ENCODE measurements around the gene CD34.

Gene CD34

GRCh38 chr1:207839083-207839413 lies 71.9 kb downstream of the CD34 start:
- Histone ChIP-seq H3K4me1 (ENCODE audit: insufficient read depth, low read length) (no peaks in the 10 kb centered on the region; the same call in 1 of the 2 replicates), H3K27ac (ENCODE audit: low read depth, low read length) (no peak overlapping the region), H3K36me3 (ENCODE audit: insufficient read depth, low read length) (no peaks in the 10 kb centered on the region)

DNA sequence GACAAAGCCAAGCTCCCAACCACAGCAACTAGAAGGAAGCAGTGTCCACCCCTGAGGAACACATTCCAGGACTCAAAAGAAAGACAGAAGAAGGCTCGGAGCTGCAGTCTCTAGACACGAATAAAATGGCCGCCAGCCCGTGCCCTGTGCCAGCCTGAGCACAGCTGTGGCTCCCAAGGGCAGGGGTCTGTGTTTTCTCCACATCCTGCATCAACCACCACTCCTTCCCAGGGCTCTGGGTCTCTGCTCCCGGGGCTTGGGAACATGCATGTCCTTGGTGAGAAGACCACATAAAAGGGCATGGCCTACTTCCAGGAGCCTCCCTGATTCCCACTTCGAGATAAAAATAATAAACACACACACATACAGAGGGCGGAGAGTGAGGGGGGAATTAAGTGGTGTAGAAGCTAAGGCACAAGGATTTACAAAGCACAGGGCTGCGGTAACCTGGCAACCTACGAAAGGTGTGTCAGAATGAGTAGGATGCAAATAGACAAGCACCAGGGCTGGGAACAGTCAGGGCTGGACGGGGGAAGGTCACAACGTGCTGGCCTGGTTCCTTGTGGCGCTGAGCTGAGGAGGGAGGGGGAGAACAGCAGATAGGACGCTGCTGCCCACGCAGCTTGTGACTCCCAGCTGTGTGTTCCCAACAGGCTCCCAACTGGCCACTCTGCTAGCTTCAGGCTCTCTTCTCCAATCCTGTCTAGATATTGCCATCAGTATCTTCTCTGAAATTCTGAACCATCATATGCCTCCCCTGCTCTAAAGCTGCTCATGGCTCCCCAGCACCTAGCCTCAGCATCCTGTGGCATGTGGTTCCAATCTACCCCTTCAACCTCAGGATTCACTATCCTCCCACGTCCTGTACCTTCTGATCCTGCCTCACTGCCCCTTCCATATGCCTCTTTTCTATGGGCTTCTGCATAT lies 72.5 kb downstream of the CD34 start:
- Histone ChIP-seq H3K27ac (ENCODE audit: low read depth, low read length) (no peak overlapping the region), H3K4me3 (ENCODE audit: low read length) (no peak overlapping the region), H3K9me3 (ENCODE audit: insufficient read depth, low read depth, low read length) (no peaks in the 10 kb centered on the region), H3K36me3 (ENCODE audit: insufficient read depth, low read length) (no peaks in the 10 kb centered on the region), H3K9ac (ENCODE audit: low read depth, low read length) (no peak overlapping the region), H3K4me1 (ENCODE audit: insufficient read depth, low read length) (no peaks in the 10 kb centered on the region; the same call in 1 of the 2 replicates), H3K27me3 (ENCODE audit: insufficient read depth, low read length) (no peaks in the 10 kb centered on the region)
- 87% methylated on average over 14 of the region's 15 CpGs for WGBS

More at GRCh38 chr1:207839083-207839413, 71.9 kb downstream of the CD34 start:
- H3K9ac ChIP-seq (ENCODE audit: low read depth, low read length), result no peak overlapping the region
- no peaks in the 10 kb centered on the region for H3K9me3 ChIP-seq (ENCODE audit: insufficient read depth, low read depth, low read length)
- H3K4me3 ChIP-seq (ENCODE audit: low read length), result no peak overlapping the region
- H3K27me3 ChIP-seq (ENCODE audit: insufficient read depth, low read length), result no peaks in the 10 kb centered on the region

GRCh38 chr1:207837673-207838072 lies 73.3 kb downstream of the CD34 start:
- Histone ChIP-seq H3K27me3 (ENCODE audit: insufficient read depth, low read length) (no peaks in the 10 kb centered on the region), H3K36me3 (ENCODE audit: insufficient read depth, low read length) (no peaks in the 10 kb centered on the region), H3K9me3 (ENCODE audit: insufficient read depth, low read depth, low read length) (no peaks in the 10 kb centered on the region), H3K4me1 (ENCODE audit: insufficient read depth, low read length) (no peaks in the 10 kb centered on the region; the same call in 1 of the 2 replicates), H3K27ac (ENCODE audit: low read depth, low read length) (no peak overlapping the region), H3K4me3 (ENCODE audit: low read length) (no peak overlapping the region), H3K9ac (ENCODE audit: low read depth, low read length) (no peak overlapping the region)
- 99% methylated on average over 2 of the region's 4 CpGs for WGBS

DNA sequence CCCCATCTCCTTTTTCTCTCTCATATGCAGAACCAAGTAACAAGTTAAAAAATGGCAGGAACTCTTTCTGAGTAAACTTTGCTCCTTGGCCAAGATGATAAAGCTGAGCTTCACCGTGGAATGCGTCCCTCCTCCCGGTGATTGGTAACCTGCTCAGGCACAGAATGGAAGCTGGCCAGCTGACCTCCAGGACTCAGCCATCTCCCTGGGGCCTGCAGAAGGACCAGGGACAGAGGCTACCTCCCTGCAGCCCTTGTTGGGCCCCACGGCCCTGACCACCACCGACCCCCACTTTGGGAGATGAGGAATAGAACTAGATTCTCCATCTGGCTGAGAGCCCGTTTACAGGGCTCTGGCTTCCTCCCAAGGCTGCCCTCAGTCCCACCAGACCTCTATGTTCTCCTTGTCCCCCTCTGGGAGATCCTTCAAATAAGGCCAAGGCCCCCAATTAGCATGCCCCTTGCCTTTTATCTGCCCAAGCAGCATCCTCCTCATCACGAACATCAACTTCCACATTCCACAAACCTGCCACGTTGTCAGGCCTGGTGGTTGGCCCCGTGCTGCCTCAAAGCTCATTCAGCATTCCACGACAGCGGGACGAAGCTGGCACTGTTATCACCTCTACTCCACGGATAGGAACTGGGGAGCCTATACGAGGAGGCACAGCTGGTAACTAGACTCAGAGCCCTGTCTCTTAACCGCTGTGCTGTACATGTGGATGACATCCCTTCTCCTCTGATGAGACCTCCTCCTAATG lies 74.2 kb downstream of the CD34 start:
- H3K36me3 ChIP-seq (ENCODE audit: insufficient read depth, low read length), result no peaks in the 10 kb centered on the region
- 93% methylated on average over 15 of the region's 15 CpGs for WGBS
- H3K27me3 ChIP-seq (ENCODE audit: insufficient read depth, low read length), result no peaks in the 10 kb centered on the region

DNA sequence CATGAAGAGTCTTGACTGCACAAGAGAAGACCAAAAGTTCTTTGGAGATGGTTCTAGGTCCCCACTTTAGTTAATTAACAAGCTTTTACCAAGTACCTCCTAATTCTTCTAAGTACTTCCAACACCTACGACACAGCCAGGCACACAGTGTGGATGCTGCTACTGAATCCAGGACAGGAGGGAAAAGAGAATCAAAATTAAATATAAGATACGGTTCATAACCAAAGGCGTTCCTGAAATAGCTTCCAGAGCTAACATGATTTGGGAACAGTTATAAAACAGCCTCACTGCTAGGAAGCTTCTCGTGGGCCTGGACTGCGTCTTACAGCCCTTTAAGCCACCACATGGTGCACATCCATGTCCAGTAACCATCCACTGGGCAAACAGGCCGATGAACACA lies 75.0 kb downstream of the CD34 start:
- no peaks in the 10 kb centered on the region; the same call in 1 of the 2 replicates for H3K4me1 ChIP-seq (ENCODE audit: insufficient read depth, low read length)
- H3K9me3 ChIP-seq (ENCODE audit: insufficient read depth, low read depth, low read length), result no peaks in the 10 kb centered on the region
- H3K9ac ChIP-seq (ENCODE audit: low read depth, low read length), result no peak overlapping the region
- no peak overlapping the region for H3K4me3 ChIP-seq (ENCODE audit: low read length)
- no peaks in the 10 kb centered on the region for H3K36me3 ChIP-seq (ENCODE audit: insufficient read depth, low read length)
- H3K27ac ChIP-seq (ENCODE audit: low read depth, low read length), result no peak overlapping the region
- WGBS, result 96% methylated on average over 6 of the region's 6 CpGs
- no peaks in the 10 kb centered on the region for H3K27me3 ChIP-seq (ENCODE audit: insufficient read depth, low read length)

More for the DNA sequence above, 74.2 kb downstream of the CD34 start:
- no peaks in the 10 kb centered on the region; the same call in 1 of the 2 replicates for H3K4me1 ChIP-seq (ENCODE audit: insufficient read depth, low read length)
- H3K4me3 ChIP-seq (ENCODE audit: low read length), result no peak overlapping the region
- H3K27ac ChIP-seq (ENCODE audit: low read depth, low read length), result no peak overlapping the region
- H3K9me3 ChIP-seq (ENCODE audit: insufficient read depth, low read depth, low read length), result no peaks in the 10 kb centered on the region
- H3K9ac ChIP-seq (ENCODE audit: low read depth, low read length), result no peak overlapping the region

GRCh38 chr1:207833956-207834660 lies 76.8 kb downstream of the CD34 start:
- Histone ChIP-seq H3K9me3 (ENCODE audit: insufficient read depth, low read depth, low read length) (no peaks in the 10 kb centered on the region), H3K4me1 (ENCODE audit: insufficient read depth, low read length) (no peaks in the 10 kb centered on the region; the same call in 1 of the 2 replicates), H3K27me3 (ENCODE audit: insufficient read depth, low read length) (no peaks in the 10 kb centered on the region), H3K36me3 (ENCODE audit: insufficient read depth, low read length) (no peaks in the 10 kb centered on the region), H3K27ac (ENCODE audit: low read depth, low read length) (no peak overlapping the region), H3K4me3 (ENCODE audit: low read length) (no peak overlapping the region), H3K9ac (ENCODE audit: low read depth, low read length) (no peak overlapping the region)
- 89% methylated on average over 7 of the region's 7 CpGs for WGBS

DNA sequence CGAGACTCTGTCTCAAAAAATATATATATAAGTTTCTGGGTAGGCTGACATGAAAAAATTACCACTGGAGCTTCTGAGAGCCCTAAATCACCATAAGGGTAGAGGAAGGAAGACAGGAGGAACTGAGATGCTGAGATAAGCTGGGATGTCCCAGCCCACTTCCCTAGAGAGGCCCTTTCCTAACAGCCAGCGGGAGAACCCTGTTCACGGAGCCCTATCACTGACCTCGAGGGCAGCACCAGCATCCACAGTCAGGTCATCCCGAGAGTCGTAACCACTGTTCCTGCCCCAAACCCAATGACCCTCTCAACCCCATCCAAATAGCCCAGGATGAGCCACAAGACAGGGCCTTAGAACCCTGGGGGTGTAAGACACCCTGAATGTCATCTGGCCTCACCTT lies 77.5 kb downstream of the CD34 start:
- no peaks in the 10 kb centered on the region for H3K27me3 ChIP-seq (ENCODE audit: insufficient read depth, low read length)
- 94% methylated on average over 5 of the region's 6 CpGs for WGBS
- no peak overlapping the region for H3K4me3 ChIP-seq (ENCODE audit: low read length)
- no peak overlapping the region for H3K27ac ChIP-seq (ENCODE audit: low read depth, low read length)
- H3K36me3 ChIP-seq (ENCODE audit: insufficient read depth, low read length), result no peaks in the 10 kb centered on the region
- H3K4me1 ChIP-seq (ENCODE audit: insufficient read depth, low read length), result no peaks in the 10 kb centered on the region; the same call in 1 of the 2 replicates
- H3K9ac ChIP-seq (ENCODE audit: low read depth, low read length), result no peak overlapping the region
- no peaks in the 10 kb centered on the region for H3K9me3 ChIP-seq (ENCODE audit: insufficient read depth, low read depth, low read length)

- Histone ChIP-seq H3K27ac (ENCODE audit: low read depth, low read length) (no peak overlapping the region), H3K4me3 (ENCODE audit: low read length) (no peak overlapping the region), H3K9me3 (ENCODE audit: insufficient read depth, low read depth, low read length) (no peaks in the 10 kb centered on the region), H3K27me3 (ENCODE audit: insufficient read depth, low read length) (no peaks in the 10 kb centered on the region), H3K4me1 (ENCODE audit: insufficient read depth, low read length) (no peaks in the 10 kb centered on the region; the same call in 1 of the 2 replicates), H3K9ac (ENCODE audit: low read depth, low read length) (no peak overlapping the region), H3K36me3 (ENCODE audit: insufficient read depth, low read length) (no peaks in the 10 kb centered on the region)
- WGBS, result 93% methylated on average over 8 of the region's 8 CpGs
Observed at GRCh38 chr1:207832796-207833195, 78.1 kb downstream of the CD34 start.

DNA sequence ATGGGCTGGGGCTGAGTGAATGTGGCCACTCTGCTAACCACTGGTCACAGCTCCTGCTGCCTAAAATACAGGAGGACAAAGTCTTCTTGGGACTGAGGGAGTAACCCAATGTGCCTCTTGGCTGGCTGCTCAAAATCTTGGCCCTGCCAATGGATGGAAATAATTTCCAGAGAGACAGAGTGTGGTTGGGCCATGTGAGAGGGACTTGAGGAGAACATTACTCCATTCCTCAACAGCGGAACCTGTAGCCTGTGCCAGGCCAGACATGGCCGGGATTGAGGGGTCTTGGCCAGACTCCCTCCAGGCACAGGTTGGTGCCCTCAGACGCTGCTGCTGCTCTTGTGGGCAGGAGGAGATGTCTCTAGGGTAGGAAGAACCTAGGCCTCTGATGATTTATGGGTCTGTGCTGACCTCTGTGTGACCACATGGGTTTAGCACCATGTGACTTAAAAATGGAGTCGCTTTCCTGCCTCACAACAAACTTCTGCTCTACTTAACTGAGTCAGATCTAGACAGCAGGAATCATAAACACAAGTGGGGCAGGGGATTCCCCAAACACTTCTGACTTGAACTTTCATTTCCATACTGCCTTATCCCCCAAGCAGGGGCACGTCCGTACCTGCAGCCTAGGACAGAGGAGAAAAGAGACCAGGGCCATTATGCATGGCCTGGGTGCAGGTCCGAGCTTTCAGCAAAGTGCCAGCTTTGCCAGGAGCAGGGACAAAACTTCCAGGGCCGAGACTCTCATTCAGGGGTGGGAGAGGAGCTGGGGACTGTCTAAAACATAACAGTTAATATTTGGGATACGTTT lies 79.2 kb downstream of the CD34 start:
- 92% methylated on average over 8 of the region's 9 CpGs for WGBS

More for the DNA sequence above, 79.2 kb downstream of the CD34 start:
- Histone ChIP-seq H3K27ac (ENCODE audit: low read depth, low read length) (no peak overlapping the region), H3K4me1 (ENCODE audit: insufficient read depth, low read length) (no peaks in the 10 kb centered on the region; the same call in 1 of the 2 replicates), H3K36me3 (ENCODE audit: insufficient read depth, low read length) (no peaks in the 10 kb centered on the region), H3K9ac (ENCODE audit: low read depth, low read length) (no peak overlapping the region), H3K9me3 (ENCODE audit: insufficient read depth, low read depth, low read length) (no peaks in the 10 kb centered on the region), H3K4me3 (ENCODE audit: low read length) (no peak overlapping the region), H3K27me3 (ENCODE audit: insufficient read depth, low read length) (no peaks in the 10 kb centered on the region)
